H9 (cell line): Measurements from ENCODE around the gene PRDM5. TPM values are rescaled to one million over a fixed set of nuclear protein-coding genes. Genes with fewer than 3 reads are reported as not detected.

Experiments used
- DNase-seq: peaks from one replicate; pipeline ENCODE4 v3.0.0-alpha.2; 2017
- H2AFZ ChIP-seq: one replicate; pipeline ENCODE4 v1.6.1; 2013; ENCODE audit warnings: mild to moderate bottlenecking, low read length, control low read depth, moderate library complexity
- H2AK5ac ChIP-seq: 2 replicates; pipeline ENCODE4 v1.6.1; 2013; ENCODE audit warnings: low read length, control low read depth, mixed read lengths; ENCODE audit not compliant: insufficient read length
- H2BK120ac ChIP-seq: one replicate; pipeline ENCODE4 v1.6.1; 2013; ENCODE audit warnings: low read depth, mild to moderate bottlenecking, low read length, control low read depth, inconsistent platforms; ENCODE audit not compliant: poor library complexity, severe bottlenecking
- H2BK12ac ChIP-seq: 2 replicates; pipeline ENCODE4 v1.6.1; 2013; ENCODE audit warnings: low read length, control low read depth, mixed read lengths, low read depth; ENCODE audit not compliant: insufficient read length
- H2BK15ac ChIP-seq: 2 replicates; pipeline ENCODE4 v1.6.1; 2013; ENCODE audit warnings: low read depth, low read length, control low read depth
- H2BK20ac ChIP-seq: one replicate; pipeline ENCODE4 v1.6.1; 2013; ENCODE audit warnings: low read depth, mild to moderate bottlenecking, low read length, control low read depth, inconsistent platforms; ENCODE audit not compliant: poor library complexity, severe bottlenecking
- H2BK5ac ChIP-seq: 2 replicates; pipeline ENCODE4 v1.6.1; 2013; ENCODE audit warnings: low read length, control low read depth, mixed read lengths; ENCODE audit not compliant: insufficient read length
- H3K14ac ChIP-seq: 2 replicates; pipeline ENCODE4 v1.6.1; 2013; ENCODE audit warnings: low read length, control low read depth; ENCODE audit not compliant: insufficient read depth
- H3K18ac ChIP-seq: 2 replicates; pipeline ENCODE4 v1.6.1; 2013; ENCODE audit warnings: low read depth, mild to moderate bottlenecking, mixed read lengths, low read length, control low read depth; ENCODE audit not compliant: insufficient read length
- H3K23ac ChIP-seq: 2 replicates; pipeline ENCODE4 v1.6.1; 2013; ENCODE audit warnings: low read length, control low read depth, mixed read lengths, low read depth; ENCODE audit not compliant: insufficient read length
- H3K23me2 ChIP-seq: 2 replicates; pipeline ENCODE4 v1.6.1; 2013; ENCODE audit warnings: low read depth, mild to moderate bottlenecking, mixed read lengths, low read length, control low read depth; ENCODE audit not compliant: insufficient read length, poor library complexity, severe bottlenecking
- H3K27ac ChIP-seq: 2 replicates; pipeline ENCODE4 v1.5.1; 2013; ENCODE audit warnings: low read length, control low read depth, mixed read lengths, low read depth; ENCODE audit not compliant: insufficient read length
- H3K27me3 ChIP-seq: 2 replicates; pipeline ENCODE4 v1.6.1; 2013; ENCODE audit warnings: low read length, control low read depth, inconsistent platforms; ENCODE audit not compliant: insufficient read depth
- H3K4ac ChIP-seq: 2 replicates; pipeline ENCODE4 v1.6.1; 2013; ENCODE audit warnings: low read depth, mild to moderate bottlenecking, control low read depth, inconsistent platforms, low read length, moderate library complexity
- H3K4me1 ChIP-seq: 2 replicates; pipeline ENCODE4 v1.6.1; 2013; ENCODE audit warnings: low read length, control low read depth, inconsistent platforms; ENCODE audit not compliant: insufficient read depth
- H3K4me2 ChIP-seq: 2 replicates; pipeline ENCODE4 v1.6.1; 2013; ENCODE audit warnings: low read length, control low read depth, mixed read lengths; ENCODE audit not compliant: insufficient read length, insufficient read depth
- H3K56ac ChIP-seq: 2 replicates; pipeline ENCODE4 v1.6.1; 2013; ENCODE audit warnings: low read depth, mild to moderate bottlenecking, mixed read lengths, low read length, control low read depth; ENCODE audit not compliant: insufficient read length
- H3K79me1 ChIP-seq: 2 replicates; pipeline ENCODE4 v1.6.1; 2013; ENCODE audit warnings: low read depth, mild to moderate bottlenecking, moderate library complexity, low read length, control low read depth, inconsistent platforms; ENCODE audit not compliant: insufficient read depth, poor library complexity, severe bottlenecking
- H3K79me2 ChIP-seq: 2 replicates; pipeline ENCODE4 v1.6.1; 2013; ENCODE audit warnings: low read length, control low read depth, inconsistent platforms; ENCODE audit not compliant: insufficient read depth
- H3K9ac ChIP-seq: 2 replicates; pipeline ENCODE4 v1.6.1; 2013; ENCODE audit warnings: low read length, control low read depth, mixed read lengths; ENCODE audit not compliant: insufficient read length; ENCODE audit errors: extremely low read depth
- H3K9me3 ChIP-seq: one replicate; pipeline ENCODE4 v1.6.1; 2013; ENCODE audit warnings: low read depth, low read length, inconsistent platforms; ENCODE audit not compliant: control insufficient read depth
- H3T11ph ChIP-seq: one replicate; pipeline ENCODE4 v1.6.1; 2013; ENCODE audit warnings: mild to moderate bottlenecking, low read length, control low read depth, inconsistent platforms
- H4K20me1 ChIP-seq: one replicate; pipeline ENCODE4 v1.6.1; 2013; ENCODE audit not compliant: control insufficient read depth, insufficient read length, insufficient read depth
- H4K5ac ChIP-seq: 2 replicates; pipeline ENCODE4 v1.6.1; 2013; ENCODE audit warnings: low read depth, mild to moderate bottlenecking, mixed read lengths, low read length, control low read depth; ENCODE audit not compliant: insufficient read length
- H4K8ac ChIP-seq: replicated peaks from 2 replicates; pipeline ENCODE4 v1.6.1; 2013; ENCODE audit warnings: low read length, control low read depth, mixed read lengths, low read depth; ENCODE audit not compliant: insufficient read length
- H4K91ac ChIP-seq: 2 replicates; pipeline ENCODE4 v1.6.1; 2013; ENCODE audit warnings: low read depth, mild to moderate bottlenecking, moderate library complexity, mixed read lengths, low read length, control low read depth; ENCODE audit not compliant: insufficient read length
- H3K27ac Mint-ChIP-seq, 3 experiments: 2 replicates in 2 of 3; 3 replicates in 1 of 3; pipeline ENCODE4 v1.8.0; 2020 to 2021; ENCODE audit warnings: mixed read lengths in 3 of 3, mild to moderate bottlenecking in 1 of 3, moderate library complexity in 1 of 3
- H3K27me3 Mint-ChIP-seq: 2 replicates; pipeline ENCODE4 v1.8.0; 2021; ENCODE audit warnings: low read depth, mild to moderate bottlenecking, moderate library complexity, mixed read lengths
- H3K36me3 Mint-ChIP-seq, 3 experiments: 2 replicates in 2 of 3; 3 replicates in 1 of 3; pipeline ENCODE4 v1.8.0; 2020 to 2021; ENCODE audit warnings: low read depth in 3 of 3, mixed read lengths in 3 of 3; ENCODE audit not compliant: insufficient read depth in 1 of 3
- H3K4me1 Mint-ChIP-seq, 2 experiments: 2 replicates each; pipeline ENCODE4 v1.8.0; 2020; ENCODE audit warnings: mixed read lengths in 2 of 2
- H3K4me3 Mint-ChIP-seq, 2 experiments: 2 replicates in 1 of 2; 3 replicates in 1 of 2; pipeline ENCODE4 v1.8.0; 2020 to 2021; ENCODE audit warnings: mild to moderate bottlenecking in 2 of 2, mixed read lengths in 2 of 2, moderate library complexity in 1 of 2
- H3K9me3 Mint-ChIP-seq, 2 experiments: 2 replicates in 1 of 2; 3 replicates in 1 of 2; pipeline ENCODE4 v1.8.0; 2020; ENCODE audit warnings: mild to moderate bottlenecking in 2 of 2, mixed read lengths in 2 of 2, moderate library complexity in 1 of 2
- WGBS: extraction: QIAGEN DNeasy Blood & Tissue Kit; methylation state at CpG from one replicate; pipeline ENCODE4 v1.1.7; 2013; ENCODE audit warnings: missing lambda C conversion rate, low lambda C conversion rate, mixed read lengths; ENCODE audit not compliant: insufficient read length; ENCODE audit errors: extremely low coverage; 5-methylcytosine and 5-hydroxymethylcytosine counted together
- total RNA-seq: library from RNA; stranded (reverse); gene quantifications from 2 replicates; pipeline ENCODE4 v1.2.1, GENCODE V29; 2021
- TF ChIP-seq, protein P1 (sequence below): fragments of 200-600 bp; sonication (generic); conservative IDR thresholded peaks from 3 replicates; pipeline ENCODE4 v1.8.0; 2021; ENCODE audit warnings: antibody characterized with exemption, mild to moderate bottlenecking

PRDM5 gene
- total RNA-seq, 1 experiment from 2014 or later, result 21.7 TPM

DNA sequence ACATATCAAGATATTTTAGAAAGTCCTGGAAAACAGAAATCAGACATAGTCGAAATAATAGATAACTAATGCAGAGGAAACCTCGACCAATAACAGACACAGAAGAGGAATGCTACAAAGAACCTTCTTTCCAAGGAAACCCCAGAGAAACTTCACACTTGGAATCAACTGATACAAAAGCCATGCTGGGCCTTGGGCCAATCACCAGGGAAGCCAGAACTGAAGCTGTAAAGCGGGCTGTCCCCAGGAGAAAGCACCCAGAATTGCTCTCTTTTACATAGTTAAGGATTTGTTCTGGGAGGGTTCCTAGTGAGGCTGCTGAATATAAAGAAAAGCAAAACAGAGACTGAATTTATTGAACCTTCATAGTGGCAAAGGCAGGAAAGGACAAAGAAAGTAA, 100.5 kb downstream of the PRDM5 start:
- H2BK120ac ChIP-seq, result no peak overlapping the region
- H3K27me3 Mint-ChIP-seq, result no peaks in the 10 kb centered on the region
- peaks cover 3% of the 10 kb centered on the region; the same call in 1 of the 2 replicates for H3K4me1 ChIP-seq
- no peak overlapping the region for H2BK5ac ChIP-seq
- H3K23me2 ChIP-seq, result no peaks in the 10 kb centered on the region
- H4K5ac ChIP-seq, result no peak overlapping the region
- no peaks in the 10 kb centered on the region for H3K27me3 ChIP-seq
- no peak overlapping the region for H2AFZ ChIP-seq
- H2AK5ac ChIP-seq, result no peak overlapping the region
- peak overlapping the region in 1 of 3 experiments; percentile 65; a peak in 1 of 7 replicates for H3K27ac Mint-ChIP-seq
- H3K36me3 Mint-ChIP-seq, result no peaks in the 10 kb centered on the region
- H3K4me2 ChIP-seq, result no peak overlapping the region
- H3K9me3 Mint-ChIP-seq, result no peaks in the 10 kb centered on the region
- no peaks in the 10 kb centered on the region for H3K79me2 ChIP-seq
- H3K27ac ChIP-seq, result no peak overlapping the region
- TF ChIP-seq, protein P1, sequence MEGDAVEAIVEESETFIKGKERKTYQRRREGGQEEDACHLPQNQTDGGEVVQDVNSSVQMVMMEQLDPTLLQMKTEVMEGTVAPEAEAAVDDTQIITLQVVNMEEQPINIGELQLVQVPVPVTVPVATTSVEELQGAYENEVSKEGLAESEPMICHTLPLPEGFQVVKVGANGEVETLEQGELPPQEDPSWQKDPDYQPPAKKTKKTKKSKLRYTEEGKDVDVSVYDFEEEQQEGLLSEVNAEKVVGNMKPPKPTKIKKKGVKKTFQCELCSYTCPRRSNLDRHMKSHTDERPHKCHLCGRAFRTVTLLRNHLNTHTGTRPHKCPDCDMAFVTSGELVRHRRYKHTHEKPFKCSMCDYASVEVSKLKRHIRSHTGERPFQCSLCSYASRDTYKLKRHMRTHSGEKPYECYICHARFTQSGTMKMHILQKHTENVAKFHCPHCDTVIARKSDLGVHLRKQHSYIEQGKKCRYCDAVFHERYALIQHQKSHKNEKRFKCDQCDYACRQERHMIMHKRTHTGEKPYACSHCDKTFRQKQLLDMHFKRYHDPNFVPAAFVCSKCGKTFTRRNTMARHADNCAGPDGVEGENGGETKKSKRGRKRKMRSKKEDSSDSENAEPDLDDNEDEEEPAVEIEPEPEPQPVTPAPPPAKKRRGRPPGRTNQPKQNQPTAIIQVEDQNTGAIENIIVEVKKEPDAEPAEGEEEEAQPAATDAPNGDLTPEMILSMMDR, result no peak
- no peaks in the 10 kb centered on the region for H4K20me1 ChIP-seq
- H4K8ac ChIP-seq, result no peak overlapping the region
- no peak overlapping the region for H3K14ac ChIP-seq
- no peak overlapping the region for H2BK15ac ChIP-seq
- H3K79me1 ChIP-seq, result no peaks in the 10 kb centered on the region
- H4K91ac ChIP-seq, result no peak overlapping the region
- peaks cover 8 to 9% of the 10 kb centered on the region in 2 experiments for H3K4me1 Mint-ChIP-seq
- H3K4me3 Mint-ChIP-seq, result no peak overlapping the region
- DNase-seq, result no peak
- H2BK20ac ChIP-seq, result no peak overlapping the region
- H3K9me3 ChIP-seq, result no peaks in the 10 kb centered on the region
- no CpG with 5 or more reads among the region's 3 CpGs for WGBS
- no peak overlapping the region for H3K56ac ChIP-seq
- H3K4ac ChIP-seq, result no peak overlapping the region
- H3K18ac ChIP-seq, result no peak overlapping the region
- H3K9ac ChIP-seq, result no peak overlapping the region
- no peak overlapping the region for H2BK12ac ChIP-seq
- H3K23ac ChIP-seq, result no peak overlapping the region
- H3T11ph ChIP-seq, result no peak overlapping the region
